ENCODE measurements around the gene GUCY1B1. TPM values are rescaled to one million over a fixed set of nuclear protein-coding genes. Genes with fewer than 3 reads are reported as not detected.

Gene GUCY1B1
- total RNA-seq, 1 experiment from 2014 or later, result not detected

DNA sequence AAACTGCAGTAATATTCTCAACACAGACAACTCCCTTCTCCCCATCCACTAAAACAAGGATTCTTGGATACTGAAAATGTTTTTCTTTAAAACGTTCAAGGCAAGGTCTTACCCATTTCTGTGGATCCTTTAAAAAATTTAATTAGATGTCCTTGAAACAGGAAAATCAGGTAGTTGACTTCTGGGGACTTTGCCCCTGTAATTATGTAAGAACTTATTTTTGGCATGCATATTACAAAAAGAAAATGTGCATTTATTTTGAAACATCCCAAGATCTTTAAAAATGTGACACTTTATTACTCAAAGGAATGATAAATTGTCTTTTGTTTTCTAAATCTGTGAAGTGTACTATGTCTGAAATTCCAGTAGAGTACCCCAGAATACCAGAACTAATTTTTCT is 25.8 kb downstream of the GUCY1B1 start:
- TF ChIP-seq SIN3A (IDR thresholded peaks at IDR 0.05; ENCODE audit: low read depth), result no peak
- no peak for TF ChIP-seq ZNF274 (IDR thresholded peaks at IDR 0.05; ENCODE audit: low read depth, low read length)
- no peak for TF ChIP-seq ELF1 (IDR thresholded peaks at IDR 0.05; ENCODE audit: borderline replicate concordance, low read depth)
- TF ChIP-seq ATF3 (IDR thresholded peaks at IDR 0.05), result no peak
- TF ChIP-seq SP1 (IDR thresholded peaks at IDR 0.05; ENCODE audit: low read depth), result no peak
- TF ChIP-seq FOSL1 (IDR thresholded peaks at IDR 0.05; ENCODE audit: low read depth), result no peak
- TF ChIP-seq CEBPB (IDR thresholded peaks at IDR 0.05; ENCODE audit: low read depth), result no peak
- no peak for TF ChIP-seq POLR2AphosphoS5 (IDR thresholded peaks at IDR 0.05; ENCODE audit: low read depth, low read length)
- no peak for TF ChIP-seq REST (IDR thresholded peaks at IDR 0.05; ENCODE audit: low read depth)
- no peak for TF ChIP-seq JUND (IDR thresholded peaks at IDR 0.05)
- TF ChIP-seq EZH2 (IDR thresholded peaks at IDR 0.05), result no peak
- TF ChIP-seq TCF7L2 (IDR thresholded peaks at IDR 0.05; ENCODE audit: borderline replicate concordance, extremely low read depth, insufficient read depth, insufficient read length), result no peak
- Histone ChIP-seq H4K20me1 (ENCODE audit: insufficient read depth) (no peaks in the 10 kb centered on the region), H3K4me3 (replicated peaks in 1 of 2; ENCODE audit: low read depth in 1 of 2, low read length in 2 of 2) (no peak overlapping the region), H3K9me2 (ENCODE audit: insufficient read depth) (no peaks in the 10 kb centered on the region), H3K79me2 (ENCODE audit: insufficient read depth, low read length) (no peaks in the 10 kb centered on the region), H3K36me3 (ENCODE audit: control insufficient read depth in 1 of 2, insufficient read depth in 2 of 2, low read length in 2 of 2) (no peaks in the 10 kb centered on the region), H3K27me3 (ENCODE audit: insufficient read depth, low read length) (no peaks in the 10 kb centered on the region), H2AFZ (ENCODE audit: low read depth, low read length, poor library complexity, severe bottlenecking) (no peak overlapping the region), H3K27ac (ENCODE audit: low read depth, low read length) (no peak overlapping the region), H3K9ac (ENCODE audit: low read length) (no peak overlapping the region), H3K9me3 (ENCODE audit: control insufficient read depth in 1 of 2, insufficient read depth in 1 of 2, low read depth in 1 of 2, low read length in 2 of 2) (no peaks in the 10 kb centered on the region), H3K4me1 (ENCODE audit: control insufficient read depth in 1 of 2, insufficient read depth in 2 of 2, low read length in 2 of 2) (no peaks in the 10 kb centered on the region), H3K4me2 (ENCODE audit: low read length) (no peak overlapping the region)
- no TSS peak for BruUV-seq (replicated peaks)
- RAD21 ChIA-PET (ENCODE audit: low non-redundant PET in 1 of 2, low total read pairs in 2 of 2, uncharacterized antibody in 2 of 2, unreplicated experiment in 2 of 2), result no interaction called here
- POLR2A ChIA-PET, result no interaction called here
- CTCF ChIA-PET, result no interaction called here
- ATAC-seq (no peak), DNase-seq (ENCODE audit: low read depth, low spot score) (no peak)
- intact Hi-C loops (cut with micrococcal nuclease), result loop anchor here (5.0 kb wide), 1 partner anchor 977 kb away; no protein-coding TSS in a partner anchor

Data from HCT116 (cell line).